ENCODE measurements around the gene MMP20. TPM values are rescaled to one million over a fixed set of nuclear protein-coding genes. Genes with fewer than 3 reads are reported as not detected.

MMP20 gene
- total RNA-seq, 1 experiment from 2014 or later, result not detected

- CTCF ChIA-PET, result no interaction called here
- Histone ChIP-seq H3K36me3 (ENCODE audit: control insufficient read depth, insufficient read depth, low read length) (no peaks in the 10 kb centered on the region), H3K4me1 (ENCODE audit: control insufficient read depth, insufficient read depth, low read length) (no peaks in the 10 kb centered on the region; the same call in 1 of the 2 replicates), H3K9me3 (ENCODE audit: control insufficient read depth, insufficient read depth, low read depth, low read length) (peaks cover 35% of the 10 kb centered on the region; the same call in 1 of the 2 replicates), H3K27ac (ENCODE audit: low read length) (peak overlapping the region; percentile 67; the same call in 1 of the 2 replicates), H3K4me3 (ENCODE audit: low read depth in 2 of 2, low read length in 2 of 2) (no peak overlapping the region), H3K27me3 (ENCODE audit: control insufficient read depth, insufficient read depth, low read length) (no peaks in the 10 kb centered on the region)
- intact Hi-C loops (cut with micrococcal nuclease; ENCODE audit: unreplicated experiment), result no loop called here
- DNase-seq (ENCODE audit: low read depth, low spot score), result no peak
- TF ChIP-seq TCF7L2 (IDR thresholded peaks at IDR 0.05; ENCODE audit: low read depth, low read length) (no peak), SIN3A (IDR thresholded peaks at IDR 0.05; ENCODE audit: borderline replicate concordance, insufficient read depth, low read depth, low read length) (no peak), REST (IDR thresholded peaks at IDR 0.05; ENCODE audit: insufficient read depth in 1 of 2, low read depth in 2 of 2, low read length in 1 of 2) (no peak), POLR2AphosphoS5 (IDR thresholded peaks at IDR 0.05; ENCODE audit: low read depth, low read length) (no peak)
- TF ChIP-seq, protein P1, sequence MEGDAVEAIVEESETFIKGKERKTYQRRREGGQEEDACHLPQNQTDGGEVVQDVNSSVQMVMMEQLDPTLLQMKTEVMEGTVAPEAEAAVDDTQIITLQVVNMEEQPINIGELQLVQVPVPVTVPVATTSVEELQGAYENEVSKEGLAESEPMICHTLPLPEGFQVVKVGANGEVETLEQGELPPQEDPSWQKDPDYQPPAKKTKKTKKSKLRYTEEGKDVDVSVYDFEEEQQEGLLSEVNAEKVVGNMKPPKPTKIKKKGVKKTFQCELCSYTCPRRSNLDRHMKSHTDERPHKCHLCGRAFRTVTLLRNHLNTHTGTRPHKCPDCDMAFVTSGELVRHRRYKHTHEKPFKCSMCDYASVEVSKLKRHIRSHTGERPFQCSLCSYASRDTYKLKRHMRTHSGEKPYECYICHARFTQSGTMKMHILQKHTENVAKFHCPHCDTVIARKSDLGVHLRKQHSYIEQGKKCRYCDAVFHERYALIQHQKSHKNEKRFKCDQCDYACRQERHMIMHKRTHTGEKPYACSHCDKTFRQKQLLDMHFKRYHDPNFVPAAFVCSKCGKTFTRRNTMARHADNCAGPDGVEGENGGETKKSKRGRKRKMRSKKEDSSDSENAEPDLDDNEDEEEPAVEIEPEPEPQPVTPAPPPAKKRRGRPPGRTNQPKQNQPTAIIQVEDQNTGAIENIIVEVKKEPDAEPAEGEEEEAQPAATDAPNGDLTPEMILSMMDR (IDR thresholded peaks at IDR 0.05), result no peak
- in situ Hi-C loops (cut with HindIII; ENCODE audit: low pct_unique_long_range_greater_than_20kb, low sequenced_read_pairs), result no loop called here
- POLR2A ChIA-PET, result no interaction called here
- no peak for ATAC-seq
- BruUV-seq (replicated peaks), result no TSS peak
Measured at GRCh38 chr11:102592131-102592530, 33.0 kb downstream of the MMP20 start.

- Histone ChIP-seq H3K9me3 (ENCODE audit: control insufficient read depth, insufficient read depth, low read depth, low read length) (peaks cover 31% of the 10 kb centered on the region; the same call in 1 of the 2 replicates), H3K27me3 (ENCODE audit: control insufficient read depth, insufficient read depth, low read length) (no peaks in the 10 kb centered on the region), H3K27ac (ENCODE audit: low read length) (peak overlapping the region; percentile 45; the same call in 1 of the 2 replicates), H3K4me1 (ENCODE audit: control insufficient read depth, insufficient read depth, low read length) (no peaks in the 10 kb centered on the region), H3K4me3 (ENCODE audit: low read depth in 2 of 2, low read length in 2 of 2) (no peak overlapping the region), H3K36me3 (ENCODE audit: control insufficient read depth, insufficient read depth, low read length) (no peaks in the 10 kb centered on the region)
- no TSS peak for BruUV-seq (replicated peaks)
- intact Hi-C loops (cut with micrococcal nuclease; ENCODE audit: unreplicated experiment) (no loop called here), in situ Hi-C loops (cut with HindIII; ENCODE audit: low pct_unique_long_range_greater_than_20kb, low sequenced_read_pairs) (no loop called here)
- DNase-seq (ENCODE audit: low read depth, low spot score) (no peak), ATAC-seq (no peak)
- TF ChIP-seq TCF7L2 (IDR thresholded peaks at IDR 0.05; ENCODE audit: low read depth, low read length), result no peak
- no peak for TF ChIP-seq SIN3A (IDR thresholded peaks at IDR 0.05; ENCODE audit: borderline replicate concordance, insufficient read depth, low read depth, low read length)
- no peak for TF ChIP-seq REST (IDR thresholded peaks at IDR 0.05; ENCODE audit: insufficient read depth in 1 of 2, low read depth in 2 of 2, low read length in 1 of 2)
- TF ChIP-seq, protein P1 (IDR thresholded peaks at IDR 0.05), result no peak
- no peak for TF ChIP-seq POLR2AphosphoS5 (IDR thresholded peaks at IDR 0.05; ENCODE audit: low read depth, low read length)
- CTCF ChIA-PET, result interaction anchor here (0.6 kb wide), 1 partner anchor 202 kb away, joined by 5 read pairs; no protein-coding TSS in a partner anchor
- POLR2A ChIA-PET, result no interaction called here
Measured at GRCh38 chr11:102591160-102591718, 33.9 kb downstream of the MMP20 start.
